PC-9 (cell line): ENCODE measurements around the gene SLC7A10.

Experiments used
- CTCF ChIP-seq: fragments of 200-600 bp; sonication (generic); conservative IDR thresholded peaks from 2 replicates; pipeline ENCODE4 v1.6.1; 2017; ENCODE audit warnings: mixed run types, antibody characterized with exemption, mild to moderate bottlenecking, moderate library complexity
- EZH2 ChIP-seq: fragments of 200-600 bp; sonication (generic); IDR thresholded peaks from 2 replicates; pipeline ENCODE4 v1.8.0; 2017; ENCODE audit warnings: antibody characterized with exemption, low read depth

GRCh38 chr19:33271246-33272021 lies 45.8 kb upstream of the SLC7A10 start:
- TF ChIP-seq CTCF (no peak), EZH2 (no peak)
